Neural progenitor cell (in vitro differentiated cells): ENCODE measurements around the gene SETDB2.

ENCODE experiments used
- EZH2phosphoT487 ChIP-seq: fragments of 200-600 bp; sonication (generic); IDR thresholded peaks from 2 replicates; pipeline ENCODE4 v1.6.1; 2017; ENCODE audit warnings: antibody characterized with exemption
- TF ChIP-seq, protein P1 (sequence below): fragments of 200-600 bp; sonication (generic); IDR thresholded peaks from 2 replicates; pipeline ENCODE4 v1.5.1; 2017; ENCODE audit warnings: antibody characterized with exemption, mild to moderate bottlenecking

DNA sequence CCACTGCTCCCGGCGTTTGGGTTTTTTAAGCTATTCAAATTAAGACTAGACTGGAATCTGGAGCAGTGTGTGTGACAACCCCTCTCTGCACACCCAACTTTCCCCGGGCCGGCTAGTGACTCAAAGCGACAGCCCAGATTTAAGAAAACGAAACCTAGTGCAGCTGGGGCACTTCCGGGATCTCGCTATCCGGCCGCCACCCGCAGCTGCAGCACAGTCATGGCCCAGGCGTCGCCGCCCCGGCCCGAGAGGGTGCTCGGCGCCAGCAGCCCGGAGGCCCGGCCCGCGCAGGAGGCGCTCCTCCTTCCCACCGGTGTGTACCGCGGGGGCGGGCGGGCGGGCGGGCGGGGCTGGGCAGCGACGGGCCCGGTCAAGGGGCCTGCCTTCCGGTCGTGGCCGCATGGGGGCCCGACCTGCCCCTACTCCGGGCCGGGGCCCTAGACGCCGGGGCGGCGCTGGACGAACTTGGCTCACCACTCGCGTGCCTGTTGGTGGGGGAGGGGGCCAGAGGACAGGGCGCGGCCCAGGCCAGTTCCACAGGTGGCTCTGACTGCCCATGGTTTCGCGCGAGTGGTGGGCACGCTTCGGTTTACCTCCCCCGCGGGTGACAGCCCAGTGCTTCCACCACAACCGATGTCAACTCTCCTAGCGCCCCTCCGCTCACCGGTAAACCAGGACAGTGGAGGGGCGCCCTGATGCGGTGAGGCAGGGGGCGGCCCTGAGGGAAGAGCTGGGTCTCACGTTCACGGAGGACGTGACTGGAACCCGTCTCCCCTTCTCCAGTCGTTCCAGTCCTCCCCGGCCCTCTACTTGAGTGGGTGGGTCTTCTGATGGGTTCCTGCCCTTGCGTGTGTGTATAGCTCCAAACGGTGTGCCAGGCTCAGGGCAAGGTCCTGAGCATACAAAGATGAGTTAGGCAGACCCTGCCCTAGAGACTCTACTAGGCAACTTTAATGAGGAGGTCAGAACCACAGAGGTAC, 52.0 kb downstream of the SETDB2 start, which contains the start of gene PHF11:
- TF ChIP-seq, protein P1, sequence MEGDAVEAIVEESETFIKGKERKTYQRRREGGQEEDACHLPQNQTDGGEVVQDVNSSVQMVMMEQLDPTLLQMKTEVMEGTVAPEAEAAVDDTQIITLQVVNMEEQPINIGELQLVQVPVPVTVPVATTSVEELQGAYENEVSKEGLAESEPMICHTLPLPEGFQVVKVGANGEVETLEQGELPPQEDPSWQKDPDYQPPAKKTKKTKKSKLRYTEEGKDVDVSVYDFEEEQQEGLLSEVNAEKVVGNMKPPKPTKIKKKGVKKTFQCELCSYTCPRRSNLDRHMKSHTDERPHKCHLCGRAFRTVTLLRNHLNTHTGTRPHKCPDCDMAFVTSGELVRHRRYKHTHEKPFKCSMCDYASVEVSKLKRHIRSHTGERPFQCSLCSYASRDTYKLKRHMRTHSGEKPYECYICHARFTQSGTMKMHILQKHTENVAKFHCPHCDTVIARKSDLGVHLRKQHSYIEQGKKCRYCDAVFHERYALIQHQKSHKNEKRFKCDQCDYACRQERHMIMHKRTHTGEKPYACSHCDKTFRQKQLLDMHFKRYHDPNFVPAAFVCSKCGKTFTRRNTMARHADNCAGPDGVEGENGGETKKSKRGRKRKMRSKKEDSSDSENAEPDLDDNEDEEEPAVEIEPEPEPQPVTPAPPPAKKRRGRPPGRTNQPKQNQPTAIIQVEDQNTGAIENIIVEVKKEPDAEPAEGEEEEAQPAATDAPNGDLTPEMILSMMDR, result peak; percentile 39
- no peak for TF ChIP-seq EZH2phosphoT487
